HG03575 (cell line): Measurements from ENCODE around the gene PARD3.

ENCODE experiments used
- ATAC-seq: cut with Tn5 transposase; IDR thresholded peaks from one replicate; pipeline ENCODE4 v1.9.1; 2021; ENCODE audit not compliant: unreplicated experiment, insufficient number of reproducible peaks, low FRiP score; ENCODE audit errors: extremely low read depth

The PARD3 gene

DNA sequence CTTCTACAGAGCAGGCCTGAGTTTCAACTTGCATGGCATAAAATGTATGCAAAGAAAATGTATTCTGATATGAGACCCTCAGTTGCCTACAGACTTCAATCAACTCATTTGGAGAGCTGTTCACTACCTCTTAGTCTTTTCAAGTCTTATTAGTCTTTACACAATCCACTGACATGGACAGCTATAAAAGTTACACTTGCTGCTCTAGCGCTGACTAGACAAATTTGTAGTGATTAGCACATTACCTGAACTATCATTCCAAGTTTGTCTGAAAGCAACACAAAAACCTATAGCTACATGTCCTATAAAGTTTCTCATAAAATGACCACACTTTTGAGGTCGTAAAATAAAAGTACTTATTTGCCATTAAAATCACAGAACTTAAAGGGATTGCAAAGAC is 83.9 kb downstream of the PARD3 start:
- ATAC-seq: no peak

DNA sequence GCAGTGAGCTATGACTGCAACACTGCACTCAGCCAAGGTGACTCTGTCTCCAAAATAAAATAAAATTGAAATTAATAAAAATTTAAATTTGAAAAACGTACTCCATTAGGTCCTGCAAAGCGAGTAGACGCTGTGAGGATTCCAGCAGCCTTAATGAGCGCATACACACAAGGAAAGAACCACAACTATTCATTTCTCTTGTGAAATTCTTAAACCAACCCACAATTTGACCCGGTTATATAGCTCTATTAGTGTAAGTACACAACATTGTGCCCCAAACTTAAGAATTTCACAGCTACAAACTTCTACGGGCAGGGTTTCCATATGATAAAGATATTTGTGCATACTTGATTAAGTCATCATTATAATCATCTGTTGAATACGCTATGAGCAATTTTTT is 84.4 kb downstream of the PARD3 start:
- ATAC-seq: no peak

DNA sequence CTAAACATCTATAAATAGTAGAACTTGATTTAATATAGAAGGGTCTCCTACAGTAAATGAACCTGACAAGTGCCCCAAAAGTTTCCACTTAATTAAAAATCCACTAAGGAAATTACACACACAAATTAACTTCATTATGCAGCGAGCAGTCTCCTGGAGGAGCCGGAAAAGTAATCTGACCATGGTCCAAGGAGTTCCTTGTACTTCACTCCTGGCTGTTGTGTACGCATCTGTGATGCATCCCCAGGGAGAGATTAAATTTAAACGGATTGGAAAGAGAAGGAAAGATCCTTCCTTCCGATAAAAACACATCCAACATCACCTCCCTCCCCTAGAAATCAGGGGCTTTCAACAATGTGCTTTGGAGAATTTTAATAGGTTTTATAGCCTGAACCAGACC is 85.5 kb downstream of the PARD3 start:
- ATAC-seq: no peak

DNA sequence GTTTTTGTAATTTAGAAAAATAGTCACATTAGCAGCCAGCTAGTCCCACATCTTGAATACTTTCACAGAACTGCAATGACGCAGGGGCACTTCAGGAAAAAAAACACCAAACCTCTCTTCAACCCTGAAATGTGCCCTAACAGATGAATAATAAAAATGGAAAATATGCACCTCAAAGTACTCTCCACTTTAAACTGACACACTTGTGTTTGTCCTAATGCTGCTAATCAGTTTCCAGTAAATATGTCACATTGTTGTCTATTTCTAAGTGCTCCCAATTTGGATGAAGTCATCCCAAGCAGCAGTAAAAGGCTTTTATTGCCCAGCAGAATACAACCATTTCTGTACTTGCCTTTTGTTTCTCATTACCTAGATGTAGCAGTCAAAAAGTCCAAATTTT is 86.7 kb downstream of the PARD3 start:
- ATAC-seq: no peak

DNA sequence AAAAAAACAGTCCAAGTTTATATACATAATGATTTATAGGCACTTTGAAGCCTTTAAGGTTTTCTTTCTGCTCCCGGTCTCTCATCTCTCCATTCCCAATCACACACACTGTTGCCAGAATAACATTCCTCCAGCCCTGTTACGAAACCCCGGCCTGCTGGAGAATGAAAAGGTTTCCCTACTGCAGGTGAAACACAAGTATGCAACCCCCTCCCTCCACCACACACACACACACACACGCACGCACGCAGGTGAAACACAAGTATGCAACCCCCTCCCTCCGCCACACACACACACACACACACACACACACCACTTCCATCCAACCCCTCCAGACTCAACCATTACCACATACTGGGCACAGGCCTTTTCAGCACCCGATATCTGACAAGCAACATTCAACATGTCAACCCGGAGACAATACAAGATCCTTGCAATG is 87.5 kb downstream of the PARD3 start:
- ATAC-seq: no peak

DNA sequence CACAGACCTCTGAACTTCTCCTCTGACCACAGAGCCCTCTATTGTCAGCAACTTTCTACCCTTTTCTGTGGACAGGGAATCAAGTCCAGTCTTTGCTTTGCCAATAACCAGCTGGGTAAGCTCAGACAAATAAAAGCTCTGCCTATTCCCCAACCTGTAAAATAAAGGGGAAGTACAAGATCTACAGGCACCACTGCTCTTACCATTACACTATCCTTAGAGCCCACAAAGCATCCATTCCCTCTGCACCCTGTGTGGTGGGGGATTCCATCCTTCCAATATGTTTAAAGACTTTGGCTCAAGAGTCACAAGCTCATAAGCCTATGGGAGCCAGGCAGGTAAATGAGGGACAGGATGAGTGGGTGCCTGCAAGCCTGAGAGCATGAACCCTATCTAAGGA is 88.2 kb downstream of the PARD3 start:
- no peak for ATAC-seq

DNA sequence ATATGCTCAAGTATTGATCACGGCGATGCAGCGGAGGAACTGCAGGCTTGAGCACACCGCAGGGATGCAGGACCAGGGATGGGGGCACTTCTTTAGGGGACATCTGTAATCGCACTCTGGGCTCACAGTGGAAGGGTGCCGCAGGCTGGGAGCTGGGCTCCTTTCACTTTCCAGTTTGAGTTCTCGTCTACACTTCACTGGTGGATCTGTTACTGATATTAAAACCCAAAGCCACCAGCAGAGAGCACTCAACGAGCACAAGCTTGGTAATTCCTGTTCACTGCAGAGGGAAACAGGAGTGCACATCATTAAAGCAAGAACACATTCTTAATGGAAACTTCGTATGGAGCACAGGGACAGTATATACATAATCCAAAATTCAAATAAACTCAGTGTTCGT is 91.3 kb downstream of the PARD3 start:
- ATAC-seq: no peak

DNA sequence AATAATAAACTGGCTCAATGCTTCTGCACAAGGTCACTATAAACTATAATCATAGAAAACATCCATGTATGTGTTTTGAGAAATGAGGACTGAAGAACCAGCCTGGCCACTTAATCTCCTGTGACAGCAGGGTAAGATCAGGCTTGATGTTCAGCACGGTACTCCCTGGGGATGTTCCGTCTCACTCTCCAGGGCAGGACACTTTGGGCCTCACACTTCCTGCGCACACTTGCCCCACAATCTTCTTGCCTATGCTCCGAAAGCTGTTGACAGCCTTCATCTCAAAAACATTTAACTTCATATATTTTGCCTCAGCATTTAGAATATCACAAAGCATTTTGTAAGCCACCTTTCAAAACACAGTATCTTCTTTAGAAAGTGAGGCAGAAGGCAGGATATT is 92.7 kb downstream of the PARD3 start:
- no peak for ATAC-seq

DNA sequence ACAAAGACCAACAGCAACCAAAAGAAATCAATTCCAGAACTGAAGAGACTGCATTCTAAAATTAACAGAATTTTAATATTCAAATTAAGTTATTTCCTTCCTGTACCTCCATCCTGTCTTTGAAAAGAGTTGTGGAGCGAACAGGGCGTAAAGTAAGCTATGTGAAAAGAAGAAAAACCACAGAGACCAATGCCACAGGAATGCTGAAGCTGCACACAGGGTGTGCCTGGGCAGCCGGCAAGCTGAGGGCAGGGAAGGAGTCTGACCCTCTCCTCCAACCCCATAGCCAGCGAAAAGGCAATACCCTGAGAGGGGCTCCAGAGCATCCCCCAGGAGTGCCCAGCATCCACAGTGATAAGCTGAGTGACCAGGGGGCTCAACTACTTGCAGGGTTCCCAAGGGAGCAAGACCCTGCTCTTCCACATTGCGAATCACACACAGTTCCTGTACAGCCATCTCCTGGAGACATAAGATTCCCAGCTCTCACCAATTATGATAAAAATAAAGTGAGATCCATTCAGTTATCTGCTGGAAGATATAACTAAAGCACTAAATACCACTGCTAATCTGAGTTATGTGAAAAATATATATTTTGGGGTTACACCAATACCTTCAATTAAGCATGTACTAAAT is 93.8 kb downstream of the PARD3 start:
- no peak for ATAC-seq

DNA sequence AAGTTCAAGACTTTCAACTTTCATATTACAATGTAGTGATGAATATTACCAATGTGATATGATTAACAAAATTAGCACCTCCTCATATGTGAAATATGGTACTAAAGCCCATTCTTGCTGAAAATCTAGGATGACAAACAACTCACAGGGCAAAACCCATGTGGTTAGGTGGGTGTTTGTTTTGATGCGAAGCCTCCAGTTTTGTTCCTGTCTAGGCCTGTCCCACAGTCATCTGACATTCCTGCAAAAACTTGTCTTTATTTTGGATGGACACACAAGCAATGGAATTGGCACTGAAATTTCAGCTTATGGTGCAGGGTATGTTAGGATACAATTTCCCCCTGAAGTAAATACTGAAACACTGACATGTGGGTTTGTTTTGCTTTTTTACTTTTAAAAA is 95.3 kb downstream of the PARD3 start:
- ATAC-seq: no peak

DNA sequence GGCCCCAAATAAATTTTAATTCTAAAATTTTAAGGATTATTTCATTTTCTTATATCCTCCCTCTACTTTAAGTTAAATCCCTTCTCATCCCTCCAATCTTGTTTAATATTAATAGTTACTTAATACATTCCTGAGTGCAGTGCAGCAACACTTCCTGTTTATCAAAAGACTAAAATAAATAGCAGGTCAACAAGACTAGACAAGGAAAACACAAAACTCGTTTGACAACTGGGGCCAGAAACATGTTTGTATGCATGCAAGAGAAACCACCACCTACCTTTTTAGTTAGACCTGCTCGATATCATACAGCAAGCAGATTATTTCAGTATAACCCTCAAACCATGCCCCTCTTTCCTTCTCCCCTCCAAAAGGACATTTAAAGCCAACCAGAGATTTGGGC is 95.8 kb downstream of the PARD3 start:
- ATAC-seq: no peak

DNA sequence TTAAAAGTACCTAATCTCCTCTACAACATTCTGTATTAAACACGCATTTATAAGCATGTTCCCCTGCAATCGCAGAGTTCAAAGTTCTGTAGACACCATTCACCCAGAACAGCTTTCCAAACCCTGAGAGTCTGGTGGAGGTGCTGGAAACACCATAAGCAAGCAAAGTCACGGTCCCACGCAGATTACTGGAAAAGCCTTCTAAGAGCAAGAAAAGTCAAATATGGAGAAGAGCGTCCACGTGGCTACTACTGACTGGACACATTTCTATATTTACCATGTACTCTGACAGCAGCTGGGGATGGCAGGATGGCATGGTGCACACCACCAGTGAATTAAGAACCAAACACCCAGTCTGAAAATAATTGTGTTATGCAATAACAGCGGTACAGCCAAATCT is 97.7 kb downstream of the PARD3 start:
- no peak for ATAC-seq

DNA sequence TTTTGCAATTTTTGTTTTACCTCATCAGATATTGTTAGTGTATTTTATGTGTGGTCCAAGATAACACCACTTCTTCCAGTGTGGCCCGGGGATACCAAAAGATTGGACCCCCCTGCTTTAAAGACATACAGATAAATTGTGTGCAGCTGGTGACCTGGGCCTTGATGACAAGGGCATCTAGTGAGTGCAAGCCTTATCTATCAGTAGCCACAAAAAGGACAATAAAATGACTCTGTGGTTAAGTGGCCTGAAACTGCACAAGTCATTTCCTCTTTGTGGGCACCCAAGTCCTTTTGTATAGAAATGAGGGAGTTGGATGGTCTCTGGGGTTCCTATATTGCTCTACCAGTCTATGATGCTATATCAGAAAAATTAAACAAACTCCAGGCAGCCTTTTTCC is 98.1 kb downstream of the PARD3 start:
- ATAC-seq: no peak

DNA sequence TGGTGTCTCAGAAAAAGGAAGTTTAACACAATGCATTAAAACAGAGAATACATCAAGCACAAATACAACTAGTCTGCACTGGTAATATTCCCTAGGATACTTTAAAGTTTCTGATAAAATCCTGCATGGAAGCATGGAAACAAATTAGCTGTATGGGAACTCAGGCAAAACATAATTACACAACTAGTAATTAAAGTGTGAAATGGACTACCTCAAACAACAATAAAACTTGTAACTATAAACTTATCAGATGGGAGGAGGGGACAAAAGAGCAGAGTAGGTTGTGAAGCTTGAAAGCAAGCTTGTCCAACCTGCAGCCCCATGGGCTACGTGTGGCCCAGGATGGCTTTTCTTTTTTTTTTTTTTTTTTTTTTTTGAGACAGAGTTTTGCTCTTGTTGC is 98.9 kb downstream of the PARD3 start:
- no peak for ATAC-seq

DNA sequence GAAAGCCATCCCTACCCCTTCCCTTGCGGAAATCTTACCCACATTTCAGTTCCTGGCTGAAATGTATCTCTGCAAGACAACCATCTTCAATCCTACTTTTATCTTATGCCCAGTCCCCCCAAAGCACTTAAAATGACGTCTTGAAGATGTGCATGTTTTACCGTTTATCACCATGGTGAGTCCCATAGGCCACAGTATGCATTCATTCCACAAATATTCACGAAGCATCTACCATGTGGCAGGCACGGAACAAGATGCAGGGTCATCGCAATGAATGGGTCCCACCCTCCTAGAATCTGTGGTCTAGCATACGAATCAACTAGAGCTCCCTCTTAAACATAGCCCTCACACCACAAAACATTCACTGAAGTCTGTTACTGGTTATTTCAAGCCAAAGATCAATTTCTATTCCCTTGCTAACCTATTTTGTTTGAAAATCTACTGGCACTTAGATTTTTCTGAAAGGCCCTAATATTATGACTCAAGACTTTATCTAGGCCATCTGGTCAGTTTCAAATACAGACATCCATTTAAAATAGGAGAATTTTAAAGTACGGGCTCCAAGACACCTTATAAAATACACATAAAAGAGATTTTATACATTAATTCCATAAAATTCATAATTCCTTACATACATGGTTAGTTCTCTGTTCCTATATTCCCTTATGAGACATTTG is 99.4 kb downstream of the PARD3 start:
- ATAC-seq: no peak

DNA sequence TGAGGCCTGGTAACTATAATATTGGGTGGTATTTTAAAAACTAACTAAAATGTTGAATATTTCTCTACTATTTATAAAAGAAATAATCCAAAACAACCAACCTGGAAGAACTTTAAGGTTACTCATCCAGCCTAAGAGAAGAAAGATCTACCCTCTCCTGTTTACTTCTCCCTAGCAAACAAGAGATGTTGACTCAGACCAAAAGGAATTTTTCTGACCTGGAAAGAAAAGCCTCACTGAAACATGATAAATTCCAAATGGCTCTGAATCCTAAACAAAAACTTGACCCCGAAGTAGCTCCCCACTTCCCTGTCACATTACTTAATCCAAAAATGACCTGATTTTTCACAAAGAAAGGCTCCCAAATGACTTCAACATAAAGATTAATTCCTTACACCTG is 101.2 kb downstream of the PARD3 start:
- no peak for ATAC-seq

DNA sequence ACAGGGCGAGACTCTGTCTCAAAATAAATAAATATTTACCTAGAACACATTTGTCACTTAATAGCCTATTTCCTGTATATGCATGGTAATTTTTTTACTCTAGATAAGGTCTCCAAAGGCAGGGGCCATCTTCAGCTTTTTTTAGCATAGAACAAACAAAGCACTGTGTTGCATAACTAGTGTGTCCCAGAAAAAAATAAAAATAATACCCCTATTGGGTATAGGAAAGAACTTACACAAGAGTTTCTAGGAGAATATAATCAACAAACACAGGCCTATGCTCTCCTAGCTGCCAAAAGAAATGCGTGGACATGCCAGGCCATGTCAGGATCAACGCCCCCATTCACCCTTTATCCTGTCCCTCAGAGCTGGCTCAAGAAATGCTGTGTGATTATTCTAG is 103.6 kb downstream of the PARD3 start:
- no peak for ATAC-seq

DNA sequence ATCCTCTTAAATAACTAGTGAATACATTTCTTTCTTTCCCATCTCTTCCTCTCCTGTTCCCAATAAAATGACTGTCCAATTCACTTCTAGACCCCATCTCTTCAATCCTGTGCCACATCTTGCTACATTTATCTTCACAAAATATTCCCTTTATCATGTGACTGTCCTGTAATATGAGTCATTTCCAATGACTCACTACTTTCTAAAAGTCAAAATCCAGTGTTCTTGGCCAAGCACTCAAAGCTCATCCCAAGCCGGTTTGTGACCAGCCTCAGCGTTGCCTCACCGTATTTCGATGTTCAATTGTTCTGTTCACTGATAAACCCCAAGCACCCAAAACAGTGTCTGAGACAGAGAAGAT is 104.7 kb downstream of the PARD3 start:
- no peak for ATAC-seq

DNA sequence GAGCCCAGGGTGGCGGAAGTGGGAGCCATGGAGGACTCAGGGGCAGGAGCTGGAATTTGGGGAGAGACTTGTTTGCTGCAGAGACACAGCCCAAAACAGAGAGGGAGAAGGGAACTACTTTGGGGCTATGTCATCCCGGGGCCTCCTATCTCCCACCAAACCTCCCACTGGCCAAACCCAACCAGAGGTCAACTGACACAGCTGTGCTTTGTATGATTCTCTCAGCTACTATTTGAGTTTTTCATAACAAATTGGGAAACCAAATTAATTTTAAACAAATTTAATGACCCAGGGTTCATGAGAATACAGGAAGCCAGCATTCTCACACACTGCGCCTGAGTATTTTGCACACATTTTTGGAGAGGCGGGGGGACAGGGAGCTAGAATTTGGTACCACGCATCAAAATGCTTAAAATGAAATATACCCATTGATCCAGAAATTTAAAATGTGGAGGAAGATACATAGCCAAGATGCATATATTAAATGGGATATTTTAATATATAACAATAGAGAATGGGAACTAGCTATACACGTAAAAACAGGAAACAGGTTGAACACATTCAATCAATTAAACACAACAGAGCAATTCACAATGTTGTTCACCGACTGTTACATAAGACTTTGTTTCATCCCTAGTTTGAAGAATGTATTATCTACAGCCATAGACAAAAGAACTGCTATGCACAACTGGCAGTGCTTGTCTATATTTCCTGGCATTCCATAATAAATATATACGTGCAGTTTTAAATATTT is 105.3 kb downstream of the PARD3 start:
- ATAC-seq: no peak

DNA sequence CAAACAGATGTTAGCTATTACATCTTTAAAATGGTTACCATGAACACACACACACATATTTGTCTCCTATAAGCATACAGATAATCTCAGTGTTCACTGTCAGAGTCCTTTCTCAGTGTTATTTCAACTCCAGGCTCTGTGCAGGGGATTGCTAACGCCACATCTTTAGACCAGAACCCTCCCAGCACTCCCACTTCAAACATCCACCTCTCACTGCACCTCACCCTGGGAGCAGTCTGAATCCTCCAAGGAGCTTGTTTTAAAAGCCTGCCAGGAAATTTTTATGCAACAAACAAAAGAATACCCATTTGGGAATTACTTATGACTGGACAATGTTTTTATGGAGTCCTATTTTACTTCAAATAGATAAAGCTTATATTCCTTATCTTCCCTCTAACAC is 107.4 kb downstream of the PARD3 start:
- ATAC-seq: no peak
